ENCODE data around the gene CCDC57.
A peak's percentile ranks its signal among the peaks of the same experiment; 100 is the strongest.

The CCDC57 gene

GRCh38 chr17:82246365-82247181 lies 33.9 kb upstream of the CCDC57 start:
- DNase-seq (ENCODE audit: low read depth in 1 of 2, low spot score in 1 of 2) = no peak

GRCh38 chr17:82246040-82246364 lies 33.4 kb upstream of the CCDC57 start:
- DNase-seq (ENCODE audit: low read depth in 1 of 2, low spot score in 1 of 2) = no peak

GRCh38 chr17:82245134-82246039 lies 32.7 kb upstream of the CCDC57 start:
- no peak for DNase-seq (ENCODE audit: low read depth in 1 of 2, low spot score in 1 of 2)

- DNase-seq (ENCODE audit: low read depth in 1 of 2, low spot score in 1 of 2) = no peak
Measured at GRCh38 chr17:82244413-82245133, 31.9 kb upstream of the CCDC57 start.

GRCh38 chr17:82243648-82244412 lies 31.2 kb upstream of the CCDC57 start:
- DNase-seq (ENCODE audit: low read depth in 1 of 2, low spot score in 1 of 2) = no peak

GRCh38 chr17:82242977-82243647 lies 30.5 kb upstream of the CCDC57 start:
- DNase-seq (ENCODE audit: low read depth in 1 of 2, low spot score in 1 of 2) = no peak

- DNase-seq (ENCODE audit: low read depth in 1 of 2, low spot score in 1 of 2) = no peak
Measured at GRCh38 chr17:82242698-82242976, 30.0 kb upstream of the CCDC57 start.

GRCh38 chr17:82241926-82242697 lies 29.5 kb upstream of the CCDC57 start:
- DNase-seq (ENCODE audit: low read depth in 1 of 2, low spot score in 1 of 2) = no peak

- no peak for DNase-seq (ENCODE audit: low read depth in 1 of 2, low spot score in 1 of 2)
Measured at GRCh38 chr17:82241183-82241925, 28.7 kb upstream of the CCDC57 start.

GRCh38 chr17:82240506-82241182 lies 28.0 kb upstream of the CCDC57 start:
- no peak for DNase-seq (ENCODE audit: low read depth in 1 of 2, low spot score in 1 of 2)

GRCh38 chr17:82239926-82240505 lies 27.4 kb upstream of the CCDC57 start:
- DNase-seq (ENCODE audit: low read depth in 1 of 2, low spot score in 1 of 2) = no peak

- no peak for DNase-seq (ENCODE audit: low read depth in 1 of 2, low spot score in 1 of 2)
Measured at GRCh38 chr17:82239401-82239925, 26.8 kb upstream of the CCDC57 start.

GRCh38 chr17:82238472-82239201 lies 26.0 kb upstream of the CCDC57 start:
- DNase-seq (ENCODE audit: low read depth in 1 of 2, low spot score in 1 of 2) = peak; percentile 48 to 52

- no peak for DNase-seq (ENCODE audit: low read depth in 1 of 2, low spot score in 1 of 2)
Measured at GRCh38 chr17:82237746-82238471, 25.3 kb upstream of the CCDC57 start.

- no peak for DNase-seq (ENCODE audit: low read depth in 1 of 2, low spot score in 1 of 2)
Measured at GRCh38 chr17:82237083-82237745, 24.6 kb upstream of the CCDC57 start.
